HEK293 (cell line): ENCODE measurements around the gene TCEA3.

Experiments used
- BCL11B ChIP-seq: fragments of 450-650 bp; formaldehyde crosslinking; IDR thresholded peaks from 2 replicates; pipeline ENCODE4 v1.5.1; 2016; ENCODE audit warnings: low read depth, missing biosample characterization, missing genetic modification characterization
- FEZF1 ChIP-seq: fragments of 450-650 bp; formaldehyde crosslinking; IDR thresholded peaks from 2 replicates; pipeline ENCODE4 v1.5.1; 2016; ENCODE audit warnings: missing biosample characterization, missing genetic modification characterization
- GFI1B ChIP-seq: fragments of 450-650 bp; formaldehyde crosslinking; IDR thresholded peaks from 2 replicates; pipeline ENCODE4 v1.5.1; 2016; ENCODE audit warnings: missing biosample characterization, missing genetic modification characterization
- GLI4 ChIP-seq: fragments of 450-650 bp; formaldehyde crosslinking; IDR thresholded peaks from 2 replicates; pipeline ENCODE4 v1.5.1; 2016; ENCODE audit warnings: missing biosample characterization, missing genetic modification characterization
- HOXA7 ChIP-seq: sonication (generic); formaldehyde crosslinking; IDR thresholded peaks from 2 replicates; pipeline ENCODE4 v1.8.1; 2022; ENCODE audit warnings: missing genetic modification reagents, borderline replicate concordance
- MEIS1 ChIP-seq: sonication (generic); formaldehyde crosslinking; IDR thresholded peaks from 2 replicates; pipeline ENCODE4 v1.8.1; 2022; ENCODE audit warnings: missing genetic modification reagents, mild to moderate bottlenecking, borderline replicate concordance
- SCRT1 ChIP-seq: fragments of 450-650 bp; formaldehyde crosslinking; IDR thresholded peaks from 2 replicates; pipeline ENCODE4 v1.5.1; 2016; ENCODE audit warnings: missing biosample characterization, missing genetic modification characterization, borderline replicate concordance
- SCRT2 ChIP-seq: fragments of 450-650 bp; formaldehyde crosslinking; IDR thresholded peaks from 2 replicates; pipeline ENCODE4 v1.5.1; 2016; ENCODE audit warnings: missing biosample characterization, missing genetic modification characterization
- SETDB1 ChIP-seq: IDR thresholded peaks from one replicate; pipeline ENCODE4 v1.6.1; 2017; ENCODE audit warnings: mild to moderate bottlenecking, low read length, moderate library complexity, mixed read lengths; ENCODE audit not compliant: insufficient read length
- YY1 ChIP-seq: fragments of 450-650 bp; formaldehyde crosslinking; IDR thresholded peaks from 2 replicates; pipeline ENCODE4 v1.5.1; 2018; ENCODE audit warnings: missing biosample characterization, missing genetic modification characterization
- ZFP41 ChIP-seq: fragments of 450-650 bp; formaldehyde crosslinking; IDR thresholded peaks from 2 replicates; pipeline ENCODE4 v1.5.1; 2016; ENCODE audit warnings: missing biosample characterization, missing genetic modification characterization, borderline replicate concordance
- ZNF146 ChIP-seq: fragments of 450-650 bp; formaldehyde crosslinking; IDR thresholded peaks from 2 replicates; pipeline ENCODE4 v1.5.1; 2016; ENCODE audit warnings: missing biosample characterization, missing genetic modification characterization
- ZNF184 ChIP-seq: fragments of 450-650 bp; IDR thresholded peaks from 2 replicates; pipeline ENCODE4 v1.5.1; 2018; ENCODE audit warnings: missing biosample characterization, mild to moderate bottlenecking, missing genetic modification characterization
- ZNF391 ChIP-seq: fragments of 450-650 bp; formaldehyde crosslinking; IDR thresholded peaks from 2 replicates; pipeline ENCODE4 v1.5.1; 2016; ENCODE audit warnings: low read depth, missing biosample characterization, missing genetic modification characterization, borderline replicate concordance
- ZNF501 ChIP-seq: fragments of 450-650 bp; formaldehyde crosslinking; IDR thresholded peaks from 2 replicates; pipeline ENCODE4 v1.5.1; 2016; ENCODE audit warnings: missing biosample characterization, missing genetic modification characterization
- ZNF521 ChIP-seq: fragments of 450-650 bp; formaldehyde crosslinking; IDR thresholded peaks from 2 replicates; pipeline ENCODE4 v1.5.1; 2017; ENCODE audit warnings: missing biosample characterization, mild to moderate bottlenecking, missing genetic modification characterization
- ZNF596 ChIP-seq: fragments of 450-650 bp; IDR thresholded peaks from 2 replicates; pipeline ENCODE4 v1.5.0; 2018; ENCODE audit warnings: missing biosample characterization, mild to moderate bottlenecking, missing genetic modification characterization, moderate library complexity
- ZNF623 ChIP-seq: fragments of 450-650 bp; formaldehyde crosslinking; IDR thresholded peaks from 2 replicates; pipeline ENCODE4 v1.5.1; 2016; ENCODE audit warnings: missing biosample characterization, missing genetic modification characterization
- ZNF654 ChIP-seq: fragments of 450-650 bp; formaldehyde crosslinking; IDR thresholded peaks from 2 replicates; pipeline ENCODE4 v1.5.1; 2016; ENCODE audit warnings: low read depth, missing biosample characterization, missing genetic modification characterization
- ZNF664 ChIP-seq: fragments of 450-650 bp; formaldehyde crosslinking; IDR thresholded peaks from 2 replicates; pipeline ENCODE4 v1.5.1; 2016; ENCODE audit warnings: missing biosample characterization, missing genetic modification characterization
- TF ChIP-seq, protein P1 (sequence below): fragments of 450-650 bp; formaldehyde crosslinking; IDR thresholded peaks from 2 replicates; pipeline ENCODE4; 2016; ENCODE audit warnings: missing biosample characterization, missing genetic modification characterization
- TF ChIP-seq, protein P2 (sequence below): fragments of 450-650 bp; formaldehyde crosslinking; conservative IDR thresholded peaks from 2 replicates; pipeline ENCODE4 v1.5.1; 2016; ENCODE audit warnings: low read depth, missing biosample characterization, missing genetic modification characterization
- TF ChIP-seq, protein P3 (sequence below): fragments of 450-650 bp; formaldehyde crosslinking; IDR thresholded peaks from 2 replicates; pipeline ENCODE4 v1.5.1; 2016; ENCODE audit warnings: missing biosample characterization, missing genetic modification characterization
- TF ChIP-seq, protein P4 (sequence below): fragments of 450-650 bp; formaldehyde crosslinking; IDR thresholded peaks from 2 replicates; pipeline ENCODE4 v1.5.1; 2017; ENCODE audit warnings: missing biosample characterization, missing genetic modification characterization
- TF ChIP-seq, protein P5 (sequence below): fragments of 450-650 bp; formaldehyde crosslinking; IDR thresholded peaks from 2 replicates; pipeline ENCODE4 v1.5.1; 2016; ENCODE audit warnings: missing biosample characterization, missing genetic modification characterization
- TF ChIP-seq, protein P6 (sequence below): fragments of 450-650 bp; formaldehyde crosslinking; IDR thresholded peaks from 2 replicates; pipeline ENCODE4 v1.5.1; 2016; ENCODE audit warnings: missing biosample characterization, missing genetic modification characterization

The TCEA3 gene

DNA sequence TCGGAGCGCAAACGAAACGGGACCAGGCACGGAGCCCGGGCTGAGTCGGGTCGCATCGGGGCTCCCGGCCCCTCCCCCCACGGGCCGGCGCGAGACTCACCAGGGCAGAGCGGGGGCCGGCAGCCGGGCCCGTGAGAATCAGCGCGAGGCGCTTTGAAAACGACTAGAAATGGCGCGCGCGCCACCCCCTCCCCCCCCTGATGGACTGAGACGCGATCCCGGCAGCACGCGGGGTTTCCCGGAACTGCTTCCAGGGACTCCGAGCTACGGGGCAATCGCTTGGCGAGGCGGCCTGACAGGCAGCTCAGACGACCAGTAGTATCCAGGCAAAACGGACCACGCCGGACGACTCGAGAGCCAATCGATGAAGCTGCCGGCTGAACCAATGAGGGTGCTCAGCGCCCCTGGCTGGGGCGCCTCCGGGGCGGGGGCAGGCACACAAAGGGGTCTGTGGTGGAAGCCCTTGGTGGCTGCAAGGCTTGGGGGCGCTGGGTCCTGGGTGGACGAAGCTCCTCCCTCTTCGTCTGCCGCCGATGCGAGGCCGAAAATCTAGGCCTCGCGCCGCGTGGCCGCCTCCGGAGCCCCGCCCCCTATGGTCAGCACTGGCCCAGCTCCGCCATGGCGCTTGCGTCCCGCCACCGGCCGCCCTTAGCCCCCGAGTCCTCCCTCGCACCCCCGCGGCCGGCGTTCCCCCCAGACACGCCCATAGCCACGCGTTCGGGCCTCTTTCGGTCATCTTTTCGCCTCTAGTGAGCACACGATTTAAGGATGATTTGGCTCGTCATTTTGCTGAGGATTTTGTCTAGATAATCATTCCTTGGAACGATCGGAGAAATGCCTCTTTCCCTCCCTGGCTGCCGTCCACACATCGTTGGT lies 80.2 kb downstream of the TCEA3 start, which contains the start of gene HNRNPR (continued):
- TF ChIP-seq SCRT1 (tag by site-specific recombination): no peak
- no peak for TF ChIP-seq GLI4 (tag by site-specific recombination)
- TF ChIP-seq ZNF501: peak; percentile 90
- TF ChIP-seq ZNF391 (tag by site-specific recombination): no peak
- TF ChIP-seq, protein P1, sequence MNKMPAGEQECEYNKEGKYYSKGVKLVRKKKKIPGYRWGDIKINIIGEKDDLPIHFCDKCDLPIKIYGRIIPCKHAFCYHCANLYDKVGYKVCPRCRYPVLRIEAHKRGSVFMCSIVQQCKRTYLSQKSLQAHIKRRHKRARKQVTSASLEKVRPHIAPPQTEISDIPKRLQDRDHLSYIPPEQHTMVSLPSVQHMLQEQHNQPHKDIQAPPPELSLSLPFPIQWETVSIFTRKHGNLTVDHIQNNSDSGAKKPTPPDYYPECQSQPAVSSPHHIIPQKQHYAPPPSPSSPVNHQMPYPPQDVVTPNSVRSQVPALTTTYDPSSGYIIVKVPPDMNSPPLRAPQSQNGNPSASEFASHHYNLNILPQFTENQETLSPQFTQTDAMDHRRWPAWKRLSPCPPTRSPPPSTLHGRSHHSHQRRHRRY: no peak
- peak; percentile 91 for TF ChIP-seq YY1
- TF ChIP-seq BCL11B: peak; percentile 91
- no peak for TF ChIP-seq ZFP41
- no peak for TF ChIP-seq ZNF623 (tag by site-specific recombination)
- TF ChIP-seq ZNF184: no peak
- TF ChIP-seq MEIS1 (CRISPR knock-in tag): no peak
- TF ChIP-seq, protein P2, sequence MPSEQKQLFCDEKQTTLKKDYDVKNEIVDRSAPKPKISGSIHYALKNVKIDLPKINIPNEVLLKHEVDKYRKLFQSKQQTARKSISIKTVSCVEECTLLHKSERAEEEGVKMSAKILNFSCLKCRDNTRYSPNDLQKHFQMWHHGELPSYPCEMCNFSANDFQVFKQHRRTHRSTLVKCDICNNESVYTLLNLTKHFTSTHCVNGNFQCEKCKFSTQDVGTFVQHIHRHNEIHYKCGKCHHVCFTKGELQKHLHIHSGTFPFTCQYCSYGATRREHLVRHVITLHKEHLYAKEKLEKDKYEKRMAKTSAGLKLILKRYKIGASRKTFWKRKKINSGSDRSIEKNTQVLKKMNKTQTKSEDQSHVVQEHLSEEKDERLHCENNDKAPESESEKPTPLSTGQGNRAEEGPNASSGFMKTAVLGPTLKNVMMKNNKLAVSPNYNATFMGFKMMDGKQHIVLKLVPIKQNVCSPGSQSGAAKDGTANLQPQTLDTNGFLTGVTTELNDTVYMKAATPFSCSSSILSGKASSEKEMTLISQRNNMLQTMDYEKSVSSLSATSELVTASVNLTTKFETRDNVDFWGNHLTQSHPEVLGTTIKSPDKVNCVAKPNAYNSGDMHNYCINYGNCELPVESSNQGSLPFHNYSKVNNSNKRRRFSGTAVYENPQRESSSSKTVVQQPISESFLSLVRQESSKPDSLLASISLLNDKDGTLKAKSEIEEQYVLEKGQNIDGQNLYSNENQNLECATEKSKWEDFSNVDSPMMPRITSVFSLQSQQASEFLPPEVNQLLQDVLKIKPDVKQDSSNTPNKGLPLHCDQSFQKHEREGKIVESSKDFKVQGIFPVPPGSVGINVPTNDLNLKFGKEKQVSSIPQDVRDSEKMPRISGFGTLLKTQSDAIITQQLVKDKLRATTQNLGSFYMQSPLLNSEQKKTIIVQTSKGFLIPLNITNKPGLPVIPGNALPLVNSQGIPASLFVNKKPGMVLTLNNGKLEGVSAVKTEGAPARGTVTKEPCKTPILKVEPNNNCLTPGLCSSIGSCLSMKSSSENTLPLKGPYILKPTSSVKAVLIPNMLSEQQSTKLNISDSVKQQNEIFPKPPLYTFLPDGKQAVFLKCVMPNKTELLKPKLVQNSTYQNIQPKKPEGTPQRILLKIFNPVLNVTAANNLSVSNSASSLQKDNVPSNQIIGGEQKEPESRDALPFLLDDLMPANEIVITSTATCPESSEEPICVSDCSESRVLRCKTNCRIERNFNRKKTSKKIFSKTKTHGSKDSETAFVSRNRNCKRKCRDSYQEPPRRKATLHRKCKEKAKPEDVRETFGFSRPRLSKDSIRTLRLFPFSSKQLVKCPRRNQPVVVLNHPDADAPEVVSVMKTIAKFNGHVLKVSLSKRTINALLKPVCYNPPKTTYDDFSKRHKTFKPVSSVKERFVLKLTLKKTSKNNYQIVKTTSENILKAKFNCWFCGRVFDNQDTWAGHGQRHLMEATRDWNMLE (tag by site-specific recombination): peak; percentile 34; the same call in 1 of the 2 replicates
- TF ChIP-seq ZNF654 (tag by site-specific recombination): no peak
- TF ChIP-seq, protein P3, sequence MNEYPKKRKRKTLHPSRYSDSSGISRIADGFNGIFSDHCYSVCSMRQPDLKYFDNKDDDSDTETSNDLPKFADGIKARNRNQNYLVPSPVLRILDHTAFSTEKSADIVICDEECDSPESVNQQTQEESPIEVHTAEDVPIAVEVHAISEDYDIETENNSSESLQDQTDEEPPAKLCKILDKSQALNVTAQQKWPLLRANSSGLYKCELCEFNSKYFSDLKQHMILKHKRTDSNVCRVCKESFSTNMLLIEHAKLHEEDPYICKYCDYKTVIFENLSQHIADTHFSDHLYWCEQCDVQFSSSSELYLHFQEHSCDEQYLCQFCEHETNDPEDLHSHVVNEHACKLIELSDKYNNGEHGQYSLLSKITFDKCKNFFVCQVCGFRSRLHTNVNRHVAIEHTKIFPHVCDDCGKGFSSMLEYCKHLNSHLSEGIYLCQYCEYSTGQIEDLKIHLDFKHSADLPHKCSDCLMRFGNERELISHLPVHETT (tag by site-specific recombination): 0 out of 2 replicates have a peak, but pooled peaks have one; percentile 22
- no peak for TF ChIP-seq ZNF596 (tag by site-specific recombination)
- TF ChIP-seq GFI1B: no peak
- no peak for TF ChIP-seq SETDB1
- TF ChIP-seq, protein P4, sequence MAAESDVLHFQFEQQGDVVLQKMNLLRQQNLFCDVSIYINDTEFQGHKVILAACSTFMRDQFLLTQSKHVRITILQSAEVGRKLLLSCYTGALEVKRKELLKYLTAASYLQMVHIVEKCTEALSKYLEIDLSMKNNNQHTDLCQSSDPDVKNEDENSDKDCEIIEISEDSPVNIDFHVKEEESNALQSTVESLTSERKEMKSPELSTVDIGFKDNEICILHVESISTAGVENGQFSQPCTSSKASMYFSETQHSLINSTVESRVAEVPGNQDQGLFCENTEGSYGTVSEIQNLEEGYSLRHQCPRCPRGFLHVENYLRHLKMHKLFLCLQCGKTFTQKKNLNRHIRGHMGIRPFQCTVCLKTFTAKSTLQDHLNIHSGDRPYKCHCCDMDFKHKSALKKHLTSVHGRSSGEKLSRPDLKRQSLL: no peak
- no peak for TF ChIP-seq ZNF146 (tag by site-specific recombination)
- no peak for TF ChIP-seq HOXA7 (CRISPR knock-in tag)
- TF ChIP-seq SCRT2 (tag by site-specific recombination): no peak
- TF ChIP-seq, protein P5, sequence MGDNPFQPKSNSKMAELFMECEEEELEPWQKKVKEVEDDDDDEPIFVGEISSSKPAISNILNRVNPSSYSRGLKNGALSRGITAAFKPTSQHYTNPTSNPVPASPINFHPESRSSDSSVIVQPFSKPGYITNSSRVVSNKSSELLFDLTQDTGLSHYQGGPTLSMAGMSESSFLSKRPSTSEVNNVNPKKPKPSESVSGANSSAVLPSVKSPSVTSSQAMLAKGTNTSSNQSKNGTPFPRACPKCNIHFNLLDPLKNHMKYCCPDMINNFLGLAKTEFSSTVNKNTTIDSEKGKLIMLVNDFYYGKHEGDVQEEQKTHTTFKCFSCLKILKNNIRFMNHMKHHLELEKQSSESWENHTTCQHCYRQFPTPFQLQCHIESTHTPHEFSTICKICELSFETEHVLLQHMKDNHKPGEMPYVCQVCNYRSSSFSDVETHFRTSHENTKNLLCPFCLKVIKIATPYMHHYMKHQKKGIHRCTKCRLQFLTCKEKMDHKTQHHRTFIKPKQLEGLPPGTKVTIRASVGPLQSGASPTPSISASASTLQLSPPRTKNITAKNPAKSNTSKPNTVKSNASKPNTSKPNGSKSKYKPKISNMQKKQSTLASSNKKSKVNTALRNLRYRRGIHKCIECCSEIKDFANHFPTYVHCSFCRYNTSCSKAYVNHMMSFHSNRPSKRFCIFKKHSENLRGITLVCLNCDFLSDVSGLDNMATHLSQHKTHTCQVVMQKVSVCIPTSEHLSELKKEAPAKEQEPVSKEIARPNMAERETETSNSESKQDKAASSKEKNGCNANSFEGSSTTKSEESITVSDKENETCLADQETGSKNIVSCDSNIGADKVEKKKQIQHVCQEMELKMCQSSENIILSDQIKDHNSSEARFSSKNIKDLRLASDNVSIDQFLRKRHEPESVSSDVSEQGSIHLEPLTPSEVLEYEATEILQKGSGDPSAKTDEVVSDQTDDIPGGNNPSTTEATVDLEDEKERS (tag by site-specific recombination): no peak
- TF ChIP-seq ZNF521: no peak
- TF ChIP-seq ZNF664 (tag by site-specific recombination): no peak
- TF ChIP-seq FEZF1 (tag by site-specific recombination): 0 out of 2 replicates have a peak, but pooled peaks have one; percentile 10
- TF ChIP-seq, protein P6, sequence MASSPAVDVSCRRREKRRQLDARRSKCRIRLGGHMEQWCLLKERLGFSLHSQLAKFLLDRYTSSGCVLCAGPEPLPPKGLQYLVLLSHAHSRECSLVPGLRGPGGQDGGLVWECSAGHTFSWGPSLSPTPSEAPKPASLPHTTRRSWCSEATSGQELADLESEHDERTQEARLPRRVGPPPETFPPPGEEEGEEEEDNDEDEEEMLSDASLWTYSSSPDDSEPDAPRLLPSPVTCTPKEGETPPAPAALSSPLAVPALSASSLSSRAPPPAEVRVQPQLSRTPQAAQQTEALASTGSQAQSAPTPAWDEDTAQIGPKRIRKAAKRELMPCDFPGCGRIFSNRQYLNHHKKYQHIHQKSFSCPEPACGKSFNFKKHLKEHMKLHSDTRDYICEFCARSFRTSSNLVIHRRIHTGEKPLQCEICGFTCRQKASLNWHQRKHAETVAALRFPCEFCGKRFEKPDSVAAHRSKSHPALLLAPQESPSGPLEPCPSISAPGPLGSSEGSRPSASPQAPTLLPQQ (tag by site-specific recombination): 0 out of 2 replicates have a peak, but pooled peaks have one; percentile 27
